Measurements from ENCODE around the gene HIVEP1. TPM values are rescaled to one million over a fixed set of nuclear protein-coding genes. Genes with fewer than 3 reads are reported as not detected.

HIVEP1 gene
- total RNA-seq, 4 donors from 2014 or later: 14.9 to 30.6 (median 22.2) TPM

- H3K4me3 ChIP-seq: peak overlapping the region; percentile 63 to 93 (median 75)
- H3K4me1 ChIP-seq: peaks cover 0 to 33% (median 17%) of the 10 kb centered on the region in 4 donors
- WGBS, 2 donors: 0 to 1% methylated on average over 24 to 32 of the region's 60 CpGs
- H3K36me3 ChIP-seq: peaks cover 0 to 11% (median 0%) of the 10 kb centered on the region in 3 donors
- DNase-seq (ENCODE audit: low spot score in 2 of 2): peak in 1 of 2 donors; percentile 61
- H3K27ac ChIP-seq: peak overlapping the region; percentile 72 to 97 (median 92)
- no peaks in the 10 kb centered on the region for H3K9me3 ChIP-seq
- TF ChIP-seq CTCF (IDR thresholded peaks at IDR 0.05): no peak
- peak in 1 of 2 donors; percentile 29 for TF ChIP-seq POLR2A (IDR thresholded peaks at IDR 0.05)
- TF ChIP-seq EP300 (IDR thresholded peaks at IDR 0.05): peak in 1 of 2 donors; percentile 75
- no peaks in the 10 kb centered on the region for H3K27me3 ChIP-seq
Observed at GRCh38 chr6:12012558-12013306, 620 bp downstream of the HIVEP1 start.

GRCh38 chr6:12013307-12013719 is 1.2 kb downstream of the HIVEP1 start:
- TF ChIP-seq POLR2A (IDR thresholded peaks at IDR 0.05): no peak
- no peak for TF ChIP-seq EP300 (IDR thresholded peaks at IDR 0.05)
- TF ChIP-seq CTCF (IDR thresholded peaks at IDR 0.05): no peak
- WGBS, 2 donors: 2 to 3% methylated on average over 13 of the region's 13 CpGs
- DNase-seq (ENCODE audit: low spot score in 2 of 2): no peak
- no peaks in the 10 kb centered on the region for H3K9me3 ChIP-seq
- peak overlapping the region; percentile 63 to 93 (median 75) for H3K4me3 ChIP-seq
- peaks cover 0 to 28% (median 15%) of the 10 kb centered on the region in 4 donors for H3K4me1 ChIP-seq
- peak overlapping the region; percentile 72 to 97 (median 92) for H3K27ac ChIP-seq
- no peaks in the 10 kb centered on the region for H3K27me3 ChIP-seq
- H3K36me3 ChIP-seq: peaks cover 0 to 17% (median 0%) of the 10 kb centered on the region in 3 donors

GRCh38 chr6:12014027-12014872 is 2.1 kb downstream of the HIVEP1 start:
- peaks cover 0 to 23% (median 0%) of the 10 kb centered on the region in 3 donors for H3K36me3 ChIP-seq
- no peaks in the 10 kb centered on the region for H3K9me3 ChIP-seq
- TF ChIP-seq POLR2A (IDR thresholded peaks at IDR 0.05): no peak
- TF ChIP-seq EP300 (IDR thresholded peaks at IDR 0.05): no peak
- no peak for TF ChIP-seq CTCF (IDR thresholded peaks at IDR 0.05)
- no peak for DNase-seq (ENCODE audit: low spot score in 2 of 2)
- no peak overlapping the region for H3K4me3 ChIP-seq
- peak overlapping the region in 1 of 4 donors; percentile 97 for H3K27ac ChIP-seq
- 79 to 86% methylated on average over 8 of the region's 8 CpGs for WGBS, 2 donors
- H3K27me3 ChIP-seq: no peaks in the 10 kb centered on the region
- peaks cover 0 to 26% (median 15%) of the 10 kb centered on the region in 4 donors for H3K4me1 ChIP-seq

GRCh38 chr6:12014873-12015149 is 2.7 kb downstream of the HIVEP1 start:
- WGBS, 2 donors: 86 to 90% methylated on average over 3 of the region's 3 CpGs
- H3K27ac ChIP-seq: no peak overlapping the region

More at GRCh38 chr6:12014873-12015149, 2.7 kb downstream of the HIVEP1 start:
- no peaks in the 10 kb centered on the region for H3K9me3 ChIP-seq
- peaks cover 0 to 20% (median 12%) of the 10 kb centered on the region in 4 donors for H3K4me1 ChIP-seq
- H3K27me3 ChIP-seq: no peaks in the 10 kb centered on the region
- DNase-seq (ENCODE audit: low spot score in 2 of 2): no peak
- no peak overlapping the region for H3K4me3 ChIP-seq
- peaks cover 0 to 27% (median 0%) of the 10 kb centered on the region in 3 donors for H3K36me3 ChIP-seq
- no peak for TF ChIP-seq POLR2A (IDR thresholded peaks at IDR 0.05)
- TF ChIP-seq EP300 (IDR thresholded peaks at IDR 0.05): no peak
- TF ChIP-seq CTCF (IDR thresholded peaks at IDR 0.05): no peak
